NCI-H187 treated with DMSO at 0.1 percent for 48 hours (cell line): Measurements from ENCODE around the gene TEX10.
"Not testable (repeated sequence)": the region's sequence is repeated elsewhere in the genome, so short reads cannot be mapped to it uniquely, and the experiment has no call there.

Source experiments
- DNase-seq: peaks from one replicate; lab custom pipeline; 2025; lab: John Stamatoyannopoulos, UW

TEX10 gene

DNA sequence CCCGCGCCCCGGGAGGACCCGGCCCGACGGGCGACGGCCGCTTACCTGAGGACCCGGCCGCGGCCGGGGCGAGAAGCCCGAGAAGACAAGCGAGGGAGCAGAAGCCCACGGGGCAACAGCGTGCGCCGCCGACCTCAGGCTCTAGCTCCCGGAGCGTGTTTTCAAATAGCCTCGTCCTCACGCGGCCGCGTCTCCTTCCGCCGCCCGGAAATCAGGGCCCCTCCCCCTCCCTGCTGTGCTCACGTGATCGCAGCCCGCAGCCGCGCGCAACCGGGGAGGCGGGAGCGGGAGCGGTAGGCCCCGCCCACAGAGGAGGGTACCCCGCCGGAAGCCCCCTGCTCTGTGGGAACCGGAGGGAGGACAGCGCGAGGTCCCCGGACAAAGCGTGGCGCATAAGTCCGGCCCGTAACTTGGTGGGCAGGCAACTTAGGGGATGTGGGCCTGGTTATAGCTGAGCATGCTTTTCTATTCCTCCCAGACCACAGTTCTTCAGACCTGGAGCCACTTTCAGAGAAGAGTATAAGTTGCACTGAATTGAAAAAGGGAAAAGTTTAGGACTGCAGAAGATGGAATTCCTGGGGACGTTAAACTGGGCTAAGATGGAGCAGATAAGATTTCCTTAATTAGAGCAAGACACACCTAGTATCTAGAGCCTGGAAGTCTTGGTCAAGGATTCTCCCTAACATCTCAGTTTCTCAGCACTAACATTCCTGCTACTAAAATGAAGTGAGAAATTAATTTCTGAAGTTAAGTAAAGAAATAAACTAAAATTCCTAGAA, at the start of gene TEX10:
Gene TEX10 (minus strand): TSS at position 216 of the 779 bp plus-strand sequence. CDS start 3,579 bp downstream, outside the sequence.
- peak; percentile 2 for DNase-seq

DNA sequence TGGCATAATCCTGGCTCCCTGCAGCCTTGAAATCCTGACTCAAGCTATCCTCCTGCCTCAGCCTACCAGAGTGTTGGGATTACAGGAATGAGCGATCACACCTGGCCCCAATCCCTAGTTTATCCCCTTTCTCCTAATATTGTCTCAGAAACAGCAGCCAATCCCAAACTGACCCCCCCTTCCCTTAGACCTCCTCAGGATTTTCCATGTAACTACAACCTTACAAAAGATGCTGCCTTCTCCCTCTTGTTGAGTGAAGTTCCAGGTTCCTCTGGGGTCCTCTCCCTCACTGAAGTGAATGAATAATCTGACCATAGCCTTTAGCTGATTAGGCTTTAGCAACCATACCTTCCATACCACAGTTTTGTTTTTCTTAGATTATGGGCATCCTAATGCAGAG, 48.3 kb upstream of the TEX10 start:
- no peak for DNase-seq

- DNase-seq: no peak
Observed at GRCh38 chr9:100397529-100398266, 45.0 kb upstream of the TEX10 start.

DNA sequence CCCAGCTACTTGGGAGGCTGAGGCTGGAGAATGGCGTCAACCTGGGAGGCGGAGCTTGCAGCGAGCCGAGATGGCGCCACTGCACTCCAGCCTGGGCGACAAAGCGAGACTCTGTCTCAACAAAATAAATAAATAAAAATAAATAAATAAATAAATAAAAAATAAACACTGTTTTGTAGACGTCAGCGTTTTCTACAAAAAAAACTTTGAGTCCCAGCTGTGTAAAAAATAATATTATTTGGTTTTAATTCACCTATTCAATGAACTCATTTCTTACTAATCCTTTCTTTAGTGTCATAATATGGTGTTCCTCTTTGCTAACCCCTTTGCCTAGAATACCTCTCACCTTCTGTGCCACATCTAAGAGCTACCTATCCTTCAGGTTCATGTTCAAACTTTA, 44.0 kb upstream of the TEX10 start:
- DNase-seq: no peak

DNA sequence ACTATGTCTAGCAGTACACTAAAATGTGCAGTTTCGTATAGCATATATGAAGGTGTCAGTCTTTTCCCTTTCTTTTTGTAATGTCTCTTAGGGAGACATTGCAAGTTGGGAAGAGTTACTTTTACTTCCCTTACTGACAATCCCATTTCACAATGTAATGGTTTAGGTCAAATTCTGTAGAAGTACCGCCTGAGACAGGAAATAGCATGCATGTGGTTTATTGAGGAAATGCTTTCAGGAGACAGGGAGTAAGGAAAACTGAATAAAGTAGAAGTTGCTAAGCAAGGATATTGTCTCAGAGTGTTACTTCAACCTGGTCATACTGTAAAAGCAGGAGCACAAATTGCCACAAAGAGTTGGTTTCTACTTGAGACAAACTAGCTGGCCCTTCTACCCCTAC, 42.1 kb upstream of the TEX10 start:
- DNase-seq: no peak

GRCh38 chr9:100394032-100394695, 41.4 kb upstream of the TEX10 start:
- no peak for DNase-seq

- not testable (repeated sequence) for DNase-seq
Observed at GRCh38 chr9:100392989-100393388, 40.2 kb upstream of the TEX10 start.

DNA sequence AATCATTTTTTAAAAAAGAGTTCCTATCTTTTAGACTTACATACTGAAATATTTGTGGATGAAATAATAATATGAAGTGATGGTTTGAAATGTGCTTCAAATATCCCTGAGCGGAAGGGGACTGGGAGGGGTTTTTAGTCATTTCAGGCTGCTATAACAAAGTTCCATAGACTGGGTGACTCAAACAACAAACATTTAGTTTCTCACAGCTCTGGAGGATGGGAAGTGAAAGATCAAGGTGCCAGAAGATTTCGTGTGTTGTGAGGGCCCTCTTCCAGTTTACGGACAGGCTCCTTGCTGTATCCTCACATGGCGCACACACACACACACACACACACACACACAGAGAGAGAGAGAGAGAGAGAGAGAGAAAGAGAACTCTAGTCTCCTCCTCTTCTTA, 27.1 kb upstream of the TEX10 start:
- DNase-seq: no peak

DNA sequence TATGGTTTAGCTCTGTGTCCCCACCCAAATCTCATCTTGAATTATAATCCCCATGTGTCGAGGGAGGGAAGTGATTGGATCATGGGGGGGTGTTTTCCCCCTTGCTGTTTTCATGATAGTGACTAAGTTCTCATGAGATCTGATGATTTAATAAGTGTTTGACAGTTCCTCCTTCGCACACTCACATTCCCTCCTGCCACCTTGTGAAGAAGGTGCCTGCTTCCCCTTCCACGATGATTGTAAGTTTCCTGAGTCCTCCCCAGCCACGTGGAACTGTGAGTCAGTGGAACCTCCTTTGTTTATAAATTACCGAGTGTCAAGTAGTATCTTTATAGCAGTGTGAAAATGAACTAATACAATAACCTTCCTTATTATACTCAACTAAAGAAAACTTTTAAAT, 24.3 kb upstream of the TEX10 start:
- DNase-seq: no peak

GRCh38 chr9:100375658-100376057, 22.9 kb upstream of the TEX10 start:
- DNase-seq: no peak

DNA sequence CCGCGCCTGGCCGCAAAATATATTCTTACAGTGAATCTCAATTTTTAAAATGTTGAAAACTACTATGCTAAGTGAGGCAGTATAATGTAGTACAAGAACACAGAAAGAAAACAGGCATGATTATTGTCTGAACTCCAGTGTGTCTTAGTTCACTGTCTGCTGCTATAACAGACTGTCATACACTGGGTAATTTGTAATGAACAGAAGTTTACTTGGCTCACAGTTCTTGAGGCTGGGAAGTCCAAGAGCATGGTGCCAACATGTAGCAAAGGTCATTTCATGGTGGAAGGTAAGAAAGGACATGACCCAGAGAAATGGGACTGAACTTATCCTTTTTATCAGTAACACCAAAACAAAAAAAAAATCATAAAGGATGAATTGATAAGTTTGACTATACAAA, 19.9 kb upstream of the TEX10 start:
- DNase-seq: no peak

- no peak for DNase-seq
Observed at GRCh38 chr9:100370064-100370723, 17.5 kb upstream of the TEX10 start.

DNA sequence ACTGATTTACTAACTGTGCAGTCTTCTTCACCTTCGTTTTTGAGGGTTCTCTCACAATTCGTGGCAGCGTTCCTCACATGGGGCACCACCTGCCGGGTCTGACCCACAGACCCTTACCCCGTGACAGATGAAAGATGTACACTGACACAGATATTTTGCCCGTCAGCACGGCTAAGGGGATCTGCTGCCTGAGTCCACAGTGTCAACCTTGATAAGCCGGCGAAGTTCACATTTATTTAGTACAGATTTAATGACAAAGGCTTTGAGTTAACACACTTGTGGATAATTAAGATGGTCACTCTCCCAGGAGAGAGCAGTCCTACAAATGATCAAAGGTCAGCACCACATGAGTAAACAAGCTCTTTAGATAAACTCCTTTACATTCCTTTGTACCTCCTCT, 15.9 kb upstream of the TEX10 start:
- DNase-seq: no peak

- DNase-seq: no peak
Observed at GRCh38 chr9:100366121-100366520, 13.4 kb upstream of the TEX10 start.

- no peak for DNase-seq
Observed at GRCh38 chr9:100364013-100364412, 11.3 kb upstream of the TEX10 start.

GRCh38 chr9:100359057-100359456, 6.3 kb upstream of the TEX10 start:
- no peak for DNase-seq

- no peak for DNase-seq
Observed at GRCh38 chr9:100357501-100357900, 4.8 kb upstream of the TEX10 start.

DNA sequence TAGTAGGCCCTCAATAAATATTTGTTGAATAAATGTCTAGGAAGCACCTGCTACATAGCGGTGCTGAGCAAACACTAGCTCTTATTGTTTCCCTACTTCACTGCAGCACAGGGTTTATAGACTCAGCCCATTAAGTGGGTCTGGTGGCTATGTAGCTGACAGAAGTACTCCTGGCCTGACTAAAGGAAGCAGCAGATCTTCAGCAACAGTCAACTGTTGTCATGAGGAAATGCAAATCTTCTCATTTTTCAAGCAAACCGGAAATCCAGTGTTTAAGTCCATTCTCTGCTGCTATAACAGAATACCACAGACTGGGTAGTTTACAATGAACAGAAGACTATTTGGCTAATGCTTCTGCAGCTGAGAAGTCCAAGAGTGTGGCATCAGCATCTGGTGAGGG, 2.8 kb upstream of the TEX10 start:
- DNase-seq: no peak

DNA sequence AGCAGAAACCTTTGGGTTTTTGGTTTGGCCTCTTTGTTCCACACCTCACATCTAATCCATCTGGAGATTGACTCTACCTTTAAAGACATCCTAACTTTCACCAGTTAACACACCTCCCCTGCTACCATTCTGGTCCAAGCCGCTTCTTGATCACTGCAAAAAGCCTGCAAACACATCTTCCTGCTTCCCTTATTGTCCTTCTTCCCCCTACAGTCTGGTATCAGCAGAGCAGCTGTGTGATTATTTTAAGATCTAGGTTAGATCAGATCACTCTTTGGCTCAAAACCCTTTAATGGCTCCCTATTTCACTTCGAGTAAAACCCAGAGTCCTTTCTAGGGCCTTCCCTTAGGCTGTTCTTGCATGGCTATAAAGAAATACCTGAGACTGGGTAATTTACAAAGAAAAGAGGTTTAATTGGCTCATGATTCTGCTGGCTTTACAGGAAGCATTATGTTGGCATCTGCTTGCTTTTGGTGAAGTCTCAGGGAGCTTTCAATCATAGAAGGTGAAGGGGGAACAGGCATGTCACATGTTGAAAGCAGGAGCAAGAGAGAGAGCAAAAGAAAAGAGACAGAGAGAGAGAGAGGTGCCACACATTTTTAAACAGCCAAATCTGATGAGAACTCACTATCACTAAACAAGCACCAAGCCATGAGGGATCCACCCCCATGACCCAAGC, 1.5 kb upstream of the TEX10 start:
- no peak for DNase-seq

- DNase-seq: no peak
Observed at GRCh38 chr9:100352201-100352726, 478 bp downstream of the TEX10 start.

- no peak for DNase-seq
Observed at GRCh38 chr9:100351508-100351907, 1.2 kb downstream of the TEX10 start.

DNA sequence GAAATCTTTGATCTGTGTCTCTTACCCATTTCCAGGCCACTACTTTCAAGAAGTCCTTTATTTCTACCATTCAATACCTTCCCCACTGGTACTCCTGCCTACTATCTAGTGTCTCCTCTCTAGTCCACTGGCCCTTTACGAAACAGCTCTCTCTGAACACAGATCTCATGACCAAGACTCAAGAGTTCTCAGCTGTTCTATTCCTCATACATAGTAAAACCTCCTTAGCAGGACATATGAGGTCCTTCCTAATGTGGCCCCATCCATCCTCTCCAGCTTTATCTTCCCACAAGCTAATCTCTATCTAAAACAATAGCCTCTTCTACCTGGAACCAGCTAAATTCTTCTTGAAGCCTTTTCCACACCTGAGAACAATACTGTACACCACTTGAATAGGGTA, 2.6 kb downstream of the TEX10 start:
- DNase-seq: no peak
